Measurements from ENCODE around the gene ARID1B.
A peak's percentile ranks its signal among the peaks of the same experiment; 100 is the strongest.

ARID1B gene

GRCh38 chr6:156774863-156775405 is 2.2 kb upstream of the ARID1B start:
- no peak for DNase-seq

DNA sequence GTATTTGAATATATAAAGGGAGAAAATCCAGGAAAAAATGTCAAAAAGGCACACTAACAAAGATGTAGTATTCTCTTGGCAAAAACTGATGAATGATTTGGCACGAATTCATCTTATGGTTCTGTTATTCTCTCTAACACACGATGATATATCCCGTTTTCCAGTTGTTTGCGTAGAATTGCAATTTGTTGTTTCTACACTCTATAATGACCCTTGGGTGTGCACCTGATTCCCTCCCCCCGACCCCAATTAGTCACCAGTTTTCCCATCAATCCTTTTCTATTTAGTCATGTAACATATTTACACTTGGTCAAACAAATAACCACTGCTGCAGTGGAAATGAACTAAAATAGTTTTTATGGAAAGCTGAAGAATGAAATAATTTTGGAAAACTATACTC is 1.5 kb upstream of the ARID1B start:
- no peak for DNase-seq

GRCh38 chr6:156776470-156776839 is 723 bp upstream of the ARID1B start:
- DNase-seq, result peak; percentile 17 to 20

- DNase-seq, result peak; percentile 52 to 61
These were observed 637 bp downstream of the ARID1B start for GRCh38 chr6:156777577-156778453.

DNA sequence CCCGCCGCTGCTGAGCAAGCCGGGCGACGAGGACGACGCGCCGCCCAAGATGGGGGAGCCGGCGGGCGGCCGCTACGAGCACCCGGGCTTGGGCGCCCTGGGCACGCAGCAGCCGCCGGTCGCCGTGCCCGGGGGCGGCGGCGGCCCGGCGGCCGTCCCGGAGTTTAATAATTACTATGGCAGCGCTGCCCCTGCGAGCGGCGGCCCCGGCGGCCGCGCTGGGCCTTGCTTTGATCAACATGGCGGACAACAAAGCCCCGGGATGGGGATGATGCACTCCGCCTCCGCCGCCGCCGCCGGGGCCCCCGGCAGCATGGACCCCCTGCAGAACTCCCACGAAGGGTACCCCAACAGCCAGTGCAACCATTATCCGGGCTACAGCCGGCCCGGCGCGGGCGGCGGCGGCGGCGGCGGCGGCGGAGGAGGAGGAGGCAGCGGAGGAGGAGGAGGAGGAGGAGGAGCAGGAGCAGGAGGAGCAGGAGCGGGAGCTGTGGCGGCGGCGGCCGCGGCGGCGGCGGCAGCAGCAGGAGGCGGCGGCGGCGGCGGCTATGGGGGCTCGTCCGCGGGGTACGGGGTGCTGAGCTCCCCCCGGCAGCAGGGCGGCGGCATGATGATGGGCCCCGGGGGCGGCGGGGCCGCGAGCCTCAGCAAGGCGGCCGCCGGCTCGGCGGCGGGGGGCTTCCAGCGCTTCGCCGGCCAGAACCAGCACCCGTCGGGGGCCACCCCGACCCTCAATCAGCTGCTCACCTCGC is 1.5 kb downstream of the ARID1B start:
- peak; percentile 41 to 46 for DNase-seq

DNA sequence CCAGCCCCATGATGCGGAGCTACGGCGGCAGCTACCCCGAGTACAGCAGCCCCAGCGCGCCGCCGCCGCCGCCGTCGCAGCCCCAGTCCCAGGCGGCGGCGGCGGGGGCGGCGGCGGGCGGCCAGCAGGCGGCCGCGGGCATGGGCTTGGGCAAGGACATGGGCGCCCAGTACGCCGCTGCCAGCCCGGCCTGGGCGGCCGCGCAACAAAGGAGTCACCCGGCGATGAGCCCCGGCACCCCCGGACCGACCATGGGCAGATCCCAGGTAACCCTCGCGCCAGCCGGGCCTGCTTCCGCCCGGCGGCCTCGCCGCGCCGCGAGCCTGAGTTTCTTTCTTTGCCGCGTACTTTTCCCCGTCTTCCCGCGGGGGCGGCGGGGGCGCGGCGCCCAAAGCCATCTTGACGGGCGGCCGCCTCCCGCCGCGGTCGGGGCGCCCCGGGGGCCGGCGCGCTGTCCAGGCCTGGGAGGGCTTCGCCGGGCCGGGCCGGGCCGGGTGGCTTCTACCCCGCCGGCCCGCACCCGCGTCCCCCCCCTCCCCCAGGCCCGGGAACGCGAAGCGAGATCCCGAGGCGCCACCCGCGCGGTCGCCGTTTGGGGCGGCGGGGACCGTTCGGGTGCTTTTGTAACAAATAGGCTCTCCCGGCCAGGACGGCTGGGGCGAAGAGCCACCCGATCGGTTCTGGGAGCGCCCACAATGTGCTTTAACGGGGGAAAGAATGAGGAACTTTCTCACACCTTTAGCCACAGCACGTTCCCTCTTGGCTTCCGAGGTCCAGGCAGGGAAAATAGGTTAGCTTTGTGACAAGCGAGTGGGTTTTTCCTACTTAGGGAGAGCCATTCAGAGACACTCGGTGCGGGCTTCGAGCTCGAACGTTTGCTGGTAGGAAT is 2.3 kb downstream of the ARID1B start:
- DNase-seq, result peak; percentile 57 to 67

GRCh38 chr6:156780102-156780641 is 3.0 kb downstream of the ARID1B start:
- peak; percentile 46 to 52 for DNase-seq

DNA sequence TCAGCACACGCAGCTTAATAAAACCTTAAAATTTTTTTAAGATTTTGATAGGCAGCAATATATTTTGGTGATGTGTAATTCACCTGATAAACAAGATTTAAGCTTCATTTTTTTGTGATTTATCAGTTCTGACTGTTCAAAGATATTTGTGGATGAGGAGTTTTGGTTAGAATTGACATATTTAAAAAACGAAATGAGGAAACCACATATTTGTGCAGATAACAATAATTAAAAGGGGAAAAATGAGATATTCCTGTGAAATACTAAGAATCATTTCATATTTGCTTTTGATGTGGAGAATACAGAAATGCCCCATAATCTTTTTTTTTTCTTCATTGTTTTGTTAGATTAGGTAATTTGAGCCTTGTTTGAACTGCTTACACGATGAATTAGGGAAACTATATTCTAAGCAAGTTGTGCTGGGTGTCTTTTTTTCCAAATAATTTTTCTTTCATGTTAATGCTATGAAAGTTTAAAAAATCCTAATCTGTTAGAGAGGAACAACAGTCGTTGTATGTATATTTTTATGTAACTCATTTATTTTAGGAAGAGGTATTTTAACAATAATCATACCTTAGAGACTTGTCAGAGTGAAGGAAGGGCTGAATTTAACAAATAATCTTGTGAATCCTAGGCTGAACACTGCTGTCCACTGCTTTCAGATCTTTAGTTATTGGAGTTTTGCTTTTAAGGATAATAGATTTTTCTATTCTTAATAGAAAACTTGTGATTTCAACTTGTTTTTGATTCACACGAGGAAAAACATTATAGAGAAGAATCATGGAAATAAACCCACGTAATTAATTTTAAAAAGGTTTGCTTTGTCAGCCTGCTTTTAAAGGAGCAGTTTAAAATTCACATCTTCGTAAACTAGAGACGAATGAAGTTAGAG is 4.0 kb downstream of the ARID1B start:
- no peak for DNase-seq

GRCh38 chr6:156781861-156782631 is 4.9 kb downstream of the ARID1B start:
- DNase-seq, result no peak

- DNase-seq, result no peak
These were observed 5.6 kb downstream of the ARID1B start for GRCh38 chr6:156782691-156783320.

GRCh38 chr6:156783958-156784357 is 6.8 kb downstream of the ARID1B start:
- DNase-seq, result no peak

GRCh38 chr6:156786652-156787051 is 9.5 kb downstream of the ARID1B start:
- no peak for DNase-seq

- no peak for DNase-seq
These were observed 10.7 kb downstream of the ARID1B start for GRCh38 chr6:156787569-156788492.

GRCh38 chr6:156789081-156789943 is 12.1 kb downstream of the ARID1B start:
- no peak for DNase-seq

GRCh38 chr6:156790711-156791319 is 13.6 kb downstream of the ARID1B start:
- no peak for DNase-seq

DNA sequence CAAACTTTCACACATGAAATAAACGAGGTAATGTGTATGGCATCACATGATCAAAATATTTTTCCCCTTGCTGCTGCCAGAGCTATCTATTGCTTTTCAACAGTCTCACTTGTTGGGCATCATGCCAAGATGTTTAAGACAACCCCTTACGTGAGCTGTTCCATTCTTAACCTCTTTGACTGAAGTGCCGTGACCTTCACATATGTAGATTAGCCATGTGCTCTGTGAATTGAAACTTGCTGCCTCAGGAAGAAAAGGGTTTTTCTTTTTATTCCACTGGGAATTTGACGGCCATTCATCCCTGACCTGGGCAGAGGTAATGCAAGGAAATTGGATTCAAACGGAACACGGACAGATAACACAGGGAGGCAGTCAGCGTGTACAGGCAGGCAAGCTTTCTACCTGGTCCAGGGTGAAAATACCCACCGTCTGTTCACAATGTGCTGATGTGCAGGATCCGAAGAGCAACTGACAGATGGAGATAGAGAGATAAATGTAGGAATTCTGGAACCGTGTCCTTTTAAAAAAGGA is 14.2 kb downstream of the ARID1B start:
- DNase-seq, result peak; percentile 43 to 52

GRCh38 chr6:156793200-156793599 is 16.0 kb downstream of the ARID1B start:
- DNase-seq, result no peak

All from activated CD4-positive, alpha-beta T cell treated with anti-CD3 and anti-CD28 coated beads for 4 hours (primary cell).